A549 (cell line): Measurements from ENCODE around the gene UMODL1.

Source experiments
- MAFK ChIP-seq: fragments of 450-650 bp; IDR thresholded peaks from 2 replicates; pipeline ENCODE4 v1.6.1; 2014; ENCODE audit not compliant: partially characterized antibody
- POLR2A ChIP-seq: IDR thresholded peaks from 2 replicates; pipeline ENCODE4 v1.6.1; 2012; ENCODE audit warnings: mild to moderate bottlenecking, low read length
- SMC3 ChIP-seq: fragments of >200 bp; sonication (Bioruptor Twin); formaldehyde crosslinking; IDR thresholded peaks from 3 replicates; pipeline ENCODE4 v1.6.1; 2018; ENCODE audit warnings: inconsistent platforms

- TF ChIP-seq POLR2A: no peak
- no peak for TF ChIP-seq SMC3
- no peak for TF ChIP-seq MAFK
Measured at GRCh38 chr21:42086969-42087368, 15.9 kb downstream of the UMODL1 start.
